PFSK-1 (cell line): Measurements from ENCODE around the gene GABRB1.

Source experiments
- POLR2AphosphoS5 ChIP-seq: IDR thresholded peaks from 2 replicates; pipeline ENCODE4 v1.6.1; 2012; ENCODE audit warnings: low read depth, mild to moderate bottlenecking, control low read depth, low read length, moderate library complexity
- REST ChIP-seq, 2 experiments: IDR thresholded peaks; 2 replicates each; pipeline versions ENCODE4 v1.6.1 to v1.8.0; 2011 to 2012; ENCODE audit warnings: low read depth in 2 of 2, low read length in 2 of 2, control low read depth in 1 of 2, inconsistent platforms in 1 of 2, mild to moderate bottlenecking in 1 of 2, moderate library complexity in 1 of 2; ENCODE audit not compliant: insufficient read depth in 1 of 2
- SIN3A ChIP-seq: IDR thresholded peaks from 2 replicates; pipeline ENCODE4 v1.6.1; 2012; ENCODE audit warnings: mild to moderate bottlenecking, low read length, moderate library complexity, borderline replicate concordance; ENCODE audit not compliant: insufficient read depth
- TAF1 ChIP-seq: IDR thresholded peaks from 2 replicates; pipeline ENCODE4 v1.6.1; 2012; ENCODE audit warnings: low read length, control low read depth, borderline replicate concordance; ENCODE audit not compliant: insufficient read depth

GRCh38 chr4:47084795-47085194, 53.4 kb downstream of the GABRB1 start:
- TF ChIP-seq SIN3A = no peak
- TF ChIP-seq REST (IDR thresholded peaks at IDR 0.05; ENCODE audit: insufficient read depth in 1 of 2, low read depth in 2 of 2, low read length in 2 of 2) = no peak
- no peak for TF ChIP-seq TAF1
- TF ChIP-seq POLR2AphosphoS5 = no peak
